HFF-Myc (cell line): ENCODE data around the gene CSTPP1.

Experiments used
- DNase-seq: peaks from one replicate; pipeline ENCODE4 v3.0.0-alpha.2; 2011; ENCODE audit warnings: low read depth; ENCODE audit errors: extremely low read depth
- H3K4me3 ChIP-seq: replicated peaks from 2 replicates; pipeline ENCODE4 v1.5.1; 2011; ENCODE audit warnings: low read depth, mild to moderate bottlenecking, control low read depth, low read length
- CTCF ChIP-seq: IDR thresholded peaks from 2 replicates; pipeline ENCODE4 v1.5.1; 2012; ENCODE audit warnings: mild to moderate bottlenecking, low read depth, low read length, control low read depth; ENCODE audit errors: missing control alignments

The CSTPP1 gene

GRCh38 chr11:46999217-46999616, 62.7 kb downstream of the CSTPP1 start:
- no peak for TF ChIP-seq CTCF
- no peak overlapping the region for H3K4me3 ChIP-seq
- no peak for DNase-seq

DNA sequence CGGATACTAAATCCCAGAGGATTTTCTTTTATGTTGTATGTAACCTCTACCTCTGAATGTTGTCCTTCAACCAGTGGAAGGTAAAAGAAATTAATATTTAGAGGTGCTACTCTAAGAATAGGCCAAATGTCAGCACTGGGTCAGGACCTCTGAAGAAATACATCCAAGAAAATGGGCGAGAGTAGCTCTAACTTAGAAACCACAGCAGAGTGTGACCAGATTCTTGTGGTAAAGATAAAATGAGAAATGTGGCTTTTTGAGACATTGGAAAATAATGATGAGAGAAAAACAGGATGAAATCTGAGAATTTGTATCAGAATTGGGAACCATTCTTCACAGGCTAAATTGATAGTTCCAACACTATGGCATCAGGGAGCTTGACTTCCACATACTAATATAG, 63.5 kb downstream of the CSTPP1 start:
- no peak for TF ChIP-seq CTCF
- H3K4me3 ChIP-seq = no peak overlapping the region
- DNase-seq = no peak

GRCh38 chr11:47001781-47002181, 65.2 kb downstream of the CSTPP1 start:
- TF ChIP-seq CTCF = no peak
- no peak for DNase-seq
- H3K4me3 ChIP-seq = no peak overlapping the region

GRCh38 chr11:47002390-47002789, 65.8 kb downstream of the CSTPP1 start:
- no peak for TF ChIP-seq CTCF
- no peak overlapping the region for H3K4me3 ChIP-seq
- DNase-seq = no peak

- TF ChIP-seq CTCF = no peak
- no peak for DNase-seq
- no peak overlapping the region for H3K4me3 ChIP-seq
Observed at GRCh38 chr11:47003180-47003877, 66.8 kb downstream of the CSTPP1 start.

- TF ChIP-seq CTCF = no peak
- no peak overlapping the region for H3K4me3 ChIP-seq
- peak; percentile 96 for DNase-seq
Observed at GRCh38 chr11:47004595-47005033, 68.1 kb downstream of the CSTPP1 start.

- no peak for DNase-seq
- no peak for TF ChIP-seq CTCF
- H3K4me3 ChIP-seq = no peak overlapping the region
Observed at GRCh38 chr11:47005441-47005840, 68.9 kb downstream of the CSTPP1 start.
